GM21619 (cell line): ENCODE results near the gene ERMP1.
"Not testable (repeated sequence)": the region's sequence is repeated elsewhere in the genome, so short reads cannot be mapped to it uniquely, and the experiment has no call there.

ENCODE experiments used
- ATAC-seq: cut with Tn5 transposase; IDR thresholded peaks from one replicate; pipeline ENCODE4 v1.9.1; 2021; ENCODE audit not compliant: unreplicated experiment

ERMP1 gene

GRCh38 chr9:5832538-5833529 is at the start of gene ERMP1:
Gene ERMP1, minus strand, starts transcription at chr9:5833117. Its CDS starts 90 bp downstream, at chr9:5833027.
- peak; percentile 82 for ATAC-seq

GRCh38 chr9:5882244-5883012 is 49.5 kb upstream of the ERMP1 start:
- ATAC-seq: not testable (repeated sequence)

- ATAC-seq: no peak
These were observed 46.7 kb upstream of the ERMP1 start for GRCh38 chr9:5879419-5880181.

- ATAC-seq: no peak
These were observed 43.8 kb upstream of the ERMP1 start for GRCh38 chr9:5876711-5877110.

GRCh38 chr9:5876026-5876425 is 43.1 kb upstream of the ERMP1 start:
- ATAC-seq: peak; percentile 72

- no peak for ATAC-seq
These were observed 41.1 kb upstream of the ERMP1 start for GRCh38 chr9:5874048-5874447.

- no peak for ATAC-seq
These were observed 40.5 kb upstream of the ERMP1 start for GRCh38 chr9:5873439-5873838.

- ATAC-seq: no peak
These were observed 39.6 kb upstream of the ERMP1 start for GRCh38 chr9:5872511-5872910.

GRCh38 chr9:5871785-5872184 is 38.9 kb upstream of the ERMP1 start:
- ATAC-seq: no peak

GRCh38 chr9:5870691-5871090 is 37.8 kb upstream of the ERMP1 start:
- ATAC-seq: no peak

- no peak for ATAC-seq
These were observed 37.1 kb upstream of the ERMP1 start for GRCh38 chr9:5870020-5870339.

GRCh38 chr9:5869315-5870019 is 36.5 kb upstream of the ERMP1 start:
- ATAC-seq: no peak

GRCh38 chr9:5868235-5868634 is 35.3 kb upstream of the ERMP1 start:
- ATAC-seq: no peak

- no peak for ATAC-seq
These were observed 33.8 kb upstream of the ERMP1 start for GRCh38 chr9:5866685-5867084.

GRCh38 chr9:5866272-5866671 is 33.4 kb upstream of the ERMP1 start:
- ATAC-seq: no peak

- ATAC-seq: no peak
These were observed 31.5 kb upstream of the ERMP1 start for GRCh38 chr9:5864446-5864845.

- ATAC-seq: no peak
These were observed 30.3 kb upstream of the ERMP1 start for GRCh38 chr9:5863092-5863746.

GRCh38 chr9:5858833-5859232 is 25.9 kb upstream of the ERMP1 start:
- no peak for ATAC-seq

- ATAC-seq: no peak
These were observed 25.0 kb upstream of the ERMP1 start for GRCh38 chr9:5857928-5858327.
